Karpas-422 (cell line): ENCODE measurements around the gene TULP4. TPM values are rescaled to one million over a fixed set of nuclear protein-coding genes. Genes with fewer than 3 reads are reported as not detected.
"Not testable (repeated sequence)": the region's sequence is repeated elsewhere in the genome, so short reads cannot be mapped to it uniquely, and the experiment has no call there.

Source experiments
- DNase-seq: peaks from one replicate; pipeline ENCODE4 v3.0.0-alpha.2; 2015
- H2AFZ ChIP-seq: fragments of 200-600 bp; sonication (generic); 2 replicates; pipeline ENCODE4 v1.6.1; 2014; ENCODE audit warnings: antibody characterized with exemption, low read length, mixed read lengths
- H3K27ac ChIP-seq: fragments of 200-600 bp; sonication (generic); 2 replicates; pipeline ENCODE4 v1.5.1; 2014; ENCODE audit warnings: mild to moderate bottlenecking, low read length, moderate library complexity
- H3K27me3 ChIP-seq: fragments of 200-600 bp; sonication (generic); 2 replicates; pipeline ENCODE4 v1.6.1; 2014; ENCODE audit warnings: low read length, mixed read lengths
- H3K36me3 ChIP-seq: fragments of 200-600 bp; sonication (generic); 2 replicates; pipeline ENCODE4 v1.6.1; 2014; ENCODE audit warnings: low read length, mixed read lengths; ENCODE audit not compliant: insufficient read depth
- H3K4me1 ChIP-seq: fragments of 200-600 bp; sonication (generic); 2 replicates; pipeline ENCODE4 v1.6.1; 2014; ENCODE audit warnings: mild to moderate bottlenecking, low read length, mixed read lengths
- H3K4me2 ChIP-seq: fragments of 200-600 bp; sonication (generic); 2 replicates; pipeline ENCODE4 v1.6.1; 2014; ENCODE audit warnings: low read length, low read depth, mild to moderate bottlenecking; ENCODE audit not compliant: poor library complexity, severe bottlenecking
- H3K4me3 ChIP-seq: fragments of 200-600 bp; sonication (generic); 2 replicates; pipeline ENCODE4 v1.5.1; 2014; ENCODE audit warnings: mild to moderate bottlenecking, antibody characterized with exemption, low read length, mixed read lengths
- H3K79me2 ChIP-seq: fragments of 200-600 bp; sonication (generic); 2 replicates; pipeline ENCODE4 v1.6.1; 2014; ENCODE audit warnings: mild to moderate bottlenecking, low read length, mixed read lengths
- H3K9ac ChIP-seq: fragments of 200-600 bp; sonication (generic); 2 replicates; pipeline ENCODE4 v1.6.0; 2014; ENCODE audit warnings: low read length
- H3K9me2 ChIP-seq: fragments of 200-600 bp; sonication (generic), shearing (Covaris generic); replicated peaks from 2 replicates; pipeline ENCODE4 v1.6.0; 2014; ENCODE audit warnings: mild to moderate bottlenecking, low read length, moderate library complexity; ENCODE audit not compliant: insufficient read depth
- H3K9me3 ChIP-seq: fragments of 300-700, 200-600 bp; sonication (generic); 2 replicates; pipeline ENCODE4 v1.6.1; 2014; ENCODE audit warnings: low read length, mixed read lengths
- H4K20me1 ChIP-seq: fragments of 200-600 bp; sonication (generic); 2 replicates; pipeline ENCODE4 v1.6.1; 2014; ENCODE audit warnings: mild to moderate bottlenecking, antibody characterized with exemption, low read length, low read depth; ENCODE audit not compliant: insufficient read depth
- total RNA-seq: library from RNA; depleted of rRNA; stranded (reverse); fragments of >200 nt; shearing (Covaris generic); gene quantifications from 2 replicates; pipeline ENCODE4 v1.2.3, GENCODE V29; 2014; ENCODE audit warnings: low replicate concordance

The TULP4 gene
- total RNA-seq, 1 experiment from 2014 or later: 112 TPM

DNA sequence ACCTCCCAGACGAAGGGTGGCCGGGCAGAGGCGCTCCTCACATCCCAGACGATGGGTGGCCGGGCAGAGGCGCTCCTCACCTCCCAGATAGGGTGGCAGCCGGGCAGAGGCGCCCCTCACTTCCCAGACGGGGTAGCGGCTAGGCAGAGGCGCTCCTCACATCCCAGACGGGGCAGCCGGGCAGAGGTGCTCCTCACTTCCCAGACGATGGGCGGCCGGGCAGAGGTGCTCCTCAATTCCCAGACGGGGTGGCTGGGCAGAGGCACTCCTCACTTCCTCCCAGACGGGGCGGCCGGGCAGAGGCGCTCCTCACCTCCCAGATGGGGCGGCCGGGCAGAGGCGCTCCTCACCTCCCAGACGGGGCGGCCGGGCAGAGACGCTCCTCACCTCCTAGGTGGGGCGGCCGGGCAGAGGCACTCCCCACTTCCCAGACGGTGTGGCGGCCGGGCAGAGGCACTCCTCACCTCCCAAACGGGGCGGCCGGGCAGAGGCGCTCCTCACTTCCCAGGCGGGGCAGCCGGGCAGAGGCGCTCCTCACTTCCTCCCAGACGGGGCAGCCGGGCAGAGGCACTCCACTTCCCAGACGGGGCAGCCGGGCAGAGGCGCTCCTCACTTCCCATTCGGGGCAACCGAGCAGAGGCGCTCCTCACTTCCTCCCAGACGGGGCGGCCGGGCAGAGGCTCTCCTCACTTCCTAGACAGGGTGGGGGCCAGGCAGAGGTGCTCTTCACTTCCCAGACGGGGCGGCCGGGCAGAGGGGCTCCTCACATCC lies 37.4 kb downstream of the TULP4 start:
- peaks cover 12% of the 10 kb centered on the region for H3K9me3 ChIP-seq
- peaks cover 14% of the 10 kb centered on the region for H3K36me3 ChIP-seq
- not testable (repeated sequence) for H3K27me3 ChIP-seq, DNase-seq, H3K4me1 ChIP-seq, H2AFZ ChIP-seq, H3K9me2 ChIP-seq, H3K9ac ChIP-seq, H3K27ac ChIP-seq, H4K20me1 ChIP-seq, H3K4me2 ChIP-seq, H3K4me3 ChIP-seq
- H3K79me2 ChIP-seq: peaks cover 66% of the 10 kb centered on the region

- H3K27ac ChIP-seq, H3K4me2 ChIP-seq, H2AFZ ChIP-seq, H4K20me1 ChIP-seq, H3K27me3 ChIP-seq, H3K4me3 ChIP-seq, H3K4me1 ChIP-seq, H3K9me2 ChIP-seq, DNase-seq, H3K9ac ChIP-seq: not testable (repeated sequence)
- H3K36me3 ChIP-seq: peaks cover 14% of the 10 kb centered on the region
- H3K79me2 ChIP-seq: peaks cover 66% of the 10 kb centered on the region
- H3K9me3 ChIP-seq: peaks cover 12% of the 10 kb centered on the region
Measured at GRCh38 chr6:158350731-158351130, 38.5 kb downstream of the TULP4 start.

GRCh38 chr6:158353883-158354877 lies 41.9 kb downstream of the TULP4 start:
- Histone ChIP-seq H2AFZ (no peak overlapping the region), H3K27me3 (no peaks in the 10 kb centered on the region), H3K4me1 (peaks cover 21% of the 10 kb centered on the region)

DNA sequence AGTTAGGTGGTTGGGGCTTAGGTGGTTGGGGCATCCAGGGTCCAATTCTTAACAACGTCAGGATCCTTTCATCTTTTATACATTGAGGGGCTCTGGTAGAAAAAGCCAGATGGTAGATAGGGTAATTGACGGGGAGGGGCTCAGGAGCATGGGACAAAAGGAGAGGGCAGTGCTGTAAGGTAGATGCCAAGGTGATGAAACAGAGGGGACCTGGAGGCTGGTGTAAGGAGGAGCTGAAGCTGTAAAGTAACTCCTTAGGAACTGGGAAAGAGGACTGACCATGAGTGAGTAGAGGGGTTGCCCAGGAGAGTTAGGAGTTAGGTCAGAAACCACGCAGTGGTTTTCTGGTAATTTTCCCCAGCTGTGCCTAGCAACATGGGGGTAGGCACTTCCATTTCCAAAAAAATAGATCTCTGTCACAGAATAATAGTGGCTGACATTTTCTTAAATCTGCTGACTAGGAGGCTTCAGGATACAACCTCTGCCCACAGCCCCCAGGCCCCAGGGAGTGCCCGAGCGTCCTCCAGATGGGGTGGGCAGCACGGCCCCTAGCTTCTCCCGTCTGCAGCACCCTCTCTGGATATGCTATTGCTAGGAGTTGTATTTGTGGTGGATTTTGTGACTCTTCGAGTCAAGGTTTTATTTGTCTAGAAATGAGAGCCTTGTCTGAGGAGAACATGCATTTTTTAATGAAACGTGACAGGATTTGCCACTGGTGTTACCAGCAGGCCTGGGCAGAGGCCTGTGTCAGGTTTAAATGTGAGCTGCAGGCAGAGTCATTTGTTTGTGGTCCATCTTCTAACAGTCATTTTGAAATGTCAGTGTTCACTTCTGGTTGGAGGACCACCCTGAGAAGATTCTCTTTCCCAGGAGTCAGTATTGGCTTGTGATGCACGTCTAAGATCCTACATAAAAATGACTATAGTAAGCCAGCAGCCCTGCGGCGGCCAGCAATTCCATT lies 44.6 kb downstream of the TULP4 start:
- Histone ChIP-seq H3K27ac (no peak overlapping the region), H3K36me3 (no peaks in the 10 kb centered on the region), H2AFZ (no peak overlapping the region), H3K4me3 (no peak overlapping the region), H3K79me2 (peaks cover 96% of the 10 kb centered on the region), H3K9me2 (no peaks in the 10 kb centered on the region), H3K9ac (no peak overlapping the region), H3K27me3 (no peaks in the 10 kb centered on the region), H4K20me1 (no peaks in the 10 kb centered on the region), H3K9me3 (no peaks in the 10 kb centered on the region), H3K4me1 (peaks cover 21% of the 10 kb centered on the region), H3K4me2 (no peak overlapping the region)
- DNase-seq: no peak

More at GRCh38 chr6:158353883-158354877, 41.9 kb downstream of the TULP4 start:
- Histone ChIP-seq H3K4me2 (no peak overlapping the region), H3K9me3 (no peaks in the 10 kb centered on the region), H4K20me1 (no peaks in the 10 kb centered on the region), H3K4me3 (no peak overlapping the region), H3K36me3 (no peaks in the 10 kb centered on the region), H3K9ac (no peak overlapping the region), H3K27ac (peak overlapping the region; percentile 26; the same call in 1 of the 2 replicates), H3K79me2 (peaks cover 80% of the 10 kb centered on the region), H3K9me2 (no peaks in the 10 kb centered on the region)
- DNase-seq: no peak

DNA sequence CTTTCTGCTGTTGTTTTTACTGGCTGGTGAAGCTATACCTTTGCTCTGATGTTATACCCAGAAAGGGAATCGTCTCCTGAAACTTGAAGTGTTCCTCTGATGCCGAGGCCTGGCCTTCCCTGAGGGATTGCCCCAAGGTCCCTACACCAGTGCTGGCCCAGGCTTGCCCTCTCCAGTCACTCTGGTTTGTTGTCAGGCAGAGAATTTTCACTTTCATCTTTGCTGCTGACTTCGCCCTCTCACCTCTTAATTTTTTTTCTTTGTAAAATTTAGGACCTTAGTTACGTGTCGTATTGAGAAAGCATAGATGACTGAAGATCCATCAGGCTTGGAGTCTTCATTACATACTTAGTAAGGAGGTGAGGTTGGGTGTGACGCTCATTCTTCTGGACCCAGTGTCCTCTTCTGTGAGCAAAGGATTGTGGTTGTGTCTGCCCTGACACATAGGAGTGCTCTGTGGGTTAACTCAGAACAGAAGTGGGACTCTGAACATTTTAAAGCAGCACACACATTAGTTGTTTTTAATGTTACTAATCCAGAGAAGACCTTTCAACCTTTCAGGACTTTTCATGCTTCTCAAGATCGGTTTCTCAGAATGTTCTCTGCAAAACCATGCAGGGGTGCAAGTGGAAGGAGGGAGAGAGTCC lies 45.4 kb downstream of the TULP4 start:
- H3K9ac ChIP-seq: no peak overlapping the region
- H3K27ac ChIP-seq: no peak overlapping the region

DNA sequence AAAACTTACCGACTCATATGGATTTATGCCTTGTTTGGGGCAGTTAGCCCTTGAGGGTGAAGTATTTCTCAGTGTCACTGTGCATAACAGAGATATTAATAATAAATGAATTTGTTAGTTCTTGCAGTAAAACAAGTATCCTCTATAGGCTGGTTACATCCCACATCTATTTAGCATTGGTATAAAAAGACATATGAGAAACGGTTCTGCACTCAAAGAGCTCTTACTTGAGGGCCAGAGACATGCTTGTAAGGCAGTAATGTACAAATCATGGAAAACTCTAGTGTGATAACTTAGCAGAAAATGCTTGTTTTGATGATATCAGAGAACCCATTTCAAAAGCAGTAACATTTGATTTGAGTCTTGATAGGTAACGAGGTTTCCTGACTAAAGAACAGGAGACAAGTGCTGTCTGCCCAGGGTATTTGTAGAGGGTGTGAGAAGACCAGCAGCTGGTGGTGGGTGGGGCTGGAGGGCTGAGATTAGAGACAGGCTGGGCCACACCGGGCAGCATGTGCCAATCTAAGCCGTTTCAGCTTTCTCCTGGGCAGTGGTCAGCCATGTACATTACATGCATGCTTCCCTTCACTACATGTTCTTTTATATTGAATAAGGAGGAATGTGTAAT lies 46.3 kb downstream of the TULP4 start:
- Histone ChIP-seq H3K36me3 (no peaks in the 10 kb centered on the region), H2AFZ (no peak overlapping the region), H3K27ac (no peak overlapping the region), H3K9me3 (no peaks in the 10 kb centered on the region), H3K9ac (no peak overlapping the region), H3K4me3 (no peak overlapping the region), H3K9me2 (no peaks in the 10 kb centered on the region), H3K4me2 (no peak overlapping the region), H3K27me3 (no peaks in the 10 kb centered on the region), H3K4me1 (peaks cover 13% of the 10 kb centered on the region), H3K79me2 (peaks cover 99% of the 10 kb centered on the region), H4K20me1 (no peaks in the 10 kb centered on the region)
- DNase-seq: no peak

More for the DNA sequence above, 45.4 kb downstream of the TULP4 start:
- no peak for DNase-seq
- H3K9me2 ChIP-seq: no peaks in the 10 kb centered on the region
- H3K79me2 ChIP-seq: peaks cover 99% of the 10 kb centered on the region
- no peaks in the 10 kb centered on the region for H3K27me3 ChIP-seq
- no peaks in the 10 kb centered on the region for H3K36me3 ChIP-seq
- H3K9me3 ChIP-seq: no peaks in the 10 kb centered on the region
- peaks cover 20% of the 10 kb centered on the region for H3K4me1 ChIP-seq
- H3K4me3 ChIP-seq: no peak overlapping the region
- no peak overlapping the region for H2AFZ ChIP-seq
- no peaks in the 10 kb centered on the region for H4K20me1 ChIP-seq
- no peak overlapping the region for H3K4me2 ChIP-seq

- H3K9ac ChIP-seq: no peak overlapping the region
- no peaks in the 10 kb centered on the region for H4K20me1 ChIP-seq
- no peak overlapping the region; the same call in 1 of the 2 replicates for H3K27ac ChIP-seq
- no peaks in the 10 kb centered on the region for H3K36me3 ChIP-seq
- no peaks in the 10 kb centered on the region for H3K9me2 ChIP-seq
- H3K9me3 ChIP-seq: no peaks in the 10 kb centered on the region
- no peak overlapping the region for H3K4me2 ChIP-seq
- H2AFZ ChIP-seq: no peak overlapping the region
- DNase-seq: no peak
- H3K27me3 ChIP-seq: no peaks in the 10 kb centered on the region
- H3K4me3 ChIP-seq: no peak overlapping the region
- peaks cover 11% of the 10 kb centered on the region for H3K4me1 ChIP-seq
- H3K79me2 ChIP-seq: peaks cover 91% of the 10 kb centered on the region
Measured at GRCh38 chr6:158361068-158361467, 48.8 kb downstream of the TULP4 start.
